Astrocyte (in vitro differentiated cells and primary cell): ENCODE data around the gene TARS2.

ENCODE experiments used
- CTCF ChIP-seq: IDR thresholded peaks from 2 replicates; pipeline ENCODE4 v1.5.1; 2011; ENCODE audit warnings: low read depth, mild to moderate bottlenecking, inconsistent platforms, low read length, moderate library complexity; ENCODE audit not compliant: insufficient read depth
- EZH2 ChIP-seq: IDR thresholded peaks from 2 replicates; pipeline ENCODE4 v1.6.1; 2012; ENCODE audit warnings: mild to moderate bottlenecking, low read length, inconsistent platforms; ENCODE audit not compliant: insufficient read depth

GRCh38 chr1:150551784-150552127, 64.5 kb downstream of the TARS2 start:
- TF ChIP-seq CTCF (no peak), EZH2 (no peak)
